HG02938 (cell line): ENCODE results near the gene UGGT2.
"Not testable (repeated sequence)": the region's sequence is repeated elsewhere in the genome, so short reads cannot be mapped to it uniquely, and the experiment has no call there.

Experiments used
- ATAC-seq: cut with Tn5 transposase; IDR thresholded peaks from one replicate; pipeline ENCODE4 v1.9.1; 2021; ENCODE audit warnings: mild to moderate bottlenecking, moderate library complexity; ENCODE audit not compliant: unreplicated experiment

The UGGT2 gene

DNA sequence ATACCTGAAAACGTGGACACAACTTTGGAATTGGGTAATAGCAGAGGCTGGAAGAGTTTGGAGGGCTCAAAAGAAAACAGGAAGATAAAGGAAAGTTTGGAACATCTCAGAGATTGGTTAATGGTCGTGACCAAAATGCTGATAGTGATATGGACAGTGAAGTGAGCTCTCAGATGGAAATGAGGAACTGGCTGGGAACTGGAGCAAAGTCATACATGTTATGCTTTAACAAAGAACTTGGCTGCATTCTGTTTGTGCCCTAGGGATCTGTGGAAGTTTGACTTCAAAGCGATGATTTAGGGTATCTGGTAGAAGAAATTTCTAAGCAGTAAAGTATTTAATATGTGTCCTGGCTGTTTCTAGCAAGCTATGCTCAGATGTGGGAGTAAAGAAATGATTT lies 240.1 kb downstream of the UGGT2 start:
- ATAC-seq = no peak

- no peak for ATAC-seq
Observed at GRCh38 chr13:95809429-95809828, 243.8 kb downstream of the UGGT2 start.

DNA sequence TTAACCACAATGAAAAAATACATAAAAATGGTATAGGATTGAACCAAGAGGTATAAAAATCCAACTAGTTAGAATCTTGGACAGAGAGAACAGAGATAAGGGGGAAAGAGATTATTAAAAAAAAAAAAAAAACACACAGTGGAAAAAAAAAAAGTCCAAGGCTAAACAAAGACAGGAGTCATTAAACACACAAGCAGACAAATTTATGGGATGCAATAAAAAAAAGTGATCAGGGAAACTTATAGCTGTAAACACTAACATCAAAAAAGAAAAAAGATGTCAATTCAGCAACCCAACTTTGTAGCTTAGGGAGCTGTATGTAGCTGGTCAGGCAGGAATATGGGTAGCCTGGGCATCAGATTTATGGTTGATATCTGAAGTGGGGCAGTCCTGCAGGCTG lies 247.3 kb downstream of the UGGT2 start:
- no peak for ATAC-seq

DNA sequence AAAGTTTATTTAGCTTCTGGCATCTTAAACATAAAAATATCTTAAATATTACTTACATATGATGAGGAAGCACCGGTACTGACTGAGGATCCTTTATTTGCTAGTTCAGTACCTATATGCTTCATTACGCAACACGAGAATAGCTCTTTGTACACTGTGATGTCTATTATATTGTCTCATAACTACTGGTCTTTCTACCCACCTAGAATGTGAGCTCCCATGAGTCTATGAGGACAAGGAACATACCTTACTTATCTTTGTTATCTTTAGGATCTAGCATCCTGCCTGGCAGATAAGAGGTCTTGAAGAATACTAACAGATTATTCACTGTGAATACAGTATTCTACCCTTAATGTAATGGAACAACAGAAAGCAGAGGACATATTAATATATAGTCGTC lies 251.4 kb downstream of the UGGT2 start:
- no peak for ATAC-seq

GRCh38 chr13:95800436-95800835 lies 252.8 kb downstream of the UGGT2 start:
- no peak for ATAC-seq

GRCh38 chr13:95797016-95797415 lies 256.2 kb downstream of the UGGT2 start:
- ATAC-seq = no peak

DNA sequence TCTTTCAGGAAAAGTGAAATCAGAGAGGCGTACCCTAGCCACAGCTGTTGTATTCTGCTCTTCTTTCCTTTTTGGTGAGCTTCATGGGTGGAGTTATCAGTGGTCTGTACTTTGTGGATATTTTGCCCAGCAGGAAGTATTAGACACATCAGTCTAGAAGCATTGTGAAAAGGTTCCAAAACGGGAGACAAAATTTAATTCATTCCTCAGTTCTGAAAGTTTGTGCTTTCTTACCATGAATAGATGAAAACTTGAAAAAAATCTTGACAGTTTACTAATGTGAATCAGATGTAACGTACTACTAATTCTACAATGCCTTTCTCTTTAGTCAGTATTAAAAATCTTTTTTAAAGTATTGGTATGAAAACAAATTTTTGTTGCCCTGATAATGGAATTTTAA lies 259.4 kb downstream of the UGGT2 start:
- no peak for ATAC-seq

DNA sequence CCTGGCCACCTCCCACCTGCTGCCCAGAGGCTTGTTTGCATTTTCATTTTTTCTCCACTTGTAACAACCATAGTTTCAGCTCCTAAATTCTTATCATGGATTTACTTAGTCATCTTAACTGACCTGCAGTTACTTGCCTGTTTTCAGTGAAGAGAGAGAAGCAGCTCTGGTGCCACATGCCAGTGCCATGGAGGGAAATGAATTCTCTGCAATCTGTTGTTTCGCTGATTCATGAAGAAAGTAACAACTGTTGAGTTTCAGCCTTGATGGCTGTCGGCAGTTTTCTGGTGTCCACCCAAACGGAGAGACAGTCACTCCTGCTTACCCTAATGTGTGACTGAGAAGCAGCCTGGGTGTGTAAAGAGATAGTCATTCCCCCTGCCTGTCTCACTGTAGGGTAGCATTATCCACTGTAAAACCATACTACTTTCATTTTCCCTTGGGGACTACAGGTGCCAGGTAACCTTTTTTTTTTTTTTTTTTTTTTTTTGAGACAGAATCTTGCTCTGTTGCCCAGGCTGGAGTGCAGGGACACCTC lies 260.1 kb downstream of the UGGT2 start:
- ATAC-seq = no peak

DNA sequence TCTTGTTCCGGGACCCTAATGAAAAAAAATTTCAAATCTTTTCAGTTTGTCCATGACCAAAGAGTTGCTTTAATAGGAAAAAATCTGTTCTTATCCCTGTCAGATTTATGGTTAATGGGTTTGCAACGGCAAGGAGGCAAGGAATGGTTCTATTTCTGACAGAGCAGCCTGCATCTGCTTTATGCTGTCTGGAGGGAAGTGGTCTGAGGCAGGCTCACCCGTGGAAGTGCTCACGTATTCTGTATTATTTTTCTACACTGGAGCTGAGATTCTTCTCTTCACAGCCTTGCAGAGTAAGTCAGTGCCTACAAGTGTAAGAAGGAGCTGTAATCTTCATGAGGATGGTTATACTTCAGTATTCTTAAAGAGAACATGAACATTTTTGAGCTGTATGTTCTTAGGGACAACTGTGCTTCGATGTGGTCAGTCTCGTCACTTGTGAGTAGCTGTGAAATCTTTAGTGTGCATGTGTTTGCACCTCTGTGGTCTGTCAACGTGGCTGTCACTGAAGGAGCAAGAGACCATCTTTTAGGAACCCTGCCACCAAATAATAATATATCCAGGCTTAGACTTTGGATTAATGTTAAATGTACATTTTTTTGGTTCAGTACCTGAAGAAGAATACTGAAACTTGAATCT lies 262.0 kb downstream of the UGGT2 start:
- ATAC-seq = no peak

- not testable (repeated sequence) for ATAC-seq
Observed at GRCh38 chr13:95789315-95789714, 263.9 kb downstream of the UGGT2 start.

- no peak for ATAC-seq
Observed at GRCh38 chr13:95788100-95788463, 265.1 kb downstream of the UGGT2 start.

DNA sequence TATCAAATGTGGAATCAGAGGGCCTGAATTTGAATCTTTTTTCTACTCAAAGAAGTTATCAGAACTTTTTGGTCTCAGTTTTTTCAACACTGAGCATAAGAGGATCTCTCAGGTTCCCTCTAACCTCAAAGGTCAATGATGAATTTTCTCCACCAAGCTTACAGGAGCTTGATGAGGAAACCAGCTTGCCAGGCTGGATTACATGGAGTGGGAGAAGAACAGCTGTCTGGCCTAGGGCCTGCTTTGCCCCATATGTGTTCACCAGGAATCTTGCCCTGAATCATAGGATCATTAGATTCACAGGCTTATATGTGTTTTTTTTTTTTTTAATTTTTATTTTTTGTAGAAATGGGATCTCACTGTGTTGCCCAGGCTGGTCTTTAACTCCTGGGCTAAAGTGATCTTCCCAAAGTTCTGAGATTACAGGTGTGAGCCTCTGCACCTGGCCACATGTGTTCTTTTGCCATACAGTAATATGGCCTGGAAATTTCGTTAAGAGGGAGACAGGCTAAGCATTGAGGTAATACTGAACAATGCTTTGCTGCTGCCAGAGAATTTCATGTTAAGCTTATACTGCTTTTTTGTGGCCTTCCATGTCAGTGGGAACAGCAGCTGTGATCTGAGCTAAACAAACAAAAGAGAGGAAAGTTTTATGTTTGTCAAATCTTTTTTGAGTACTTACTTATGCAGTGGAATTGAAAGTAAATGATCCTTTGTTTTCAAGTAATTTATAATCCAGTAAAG lies 265.7 kb downstream of the UGGT2 start:
- ATAC-seq = no peak

DNA sequence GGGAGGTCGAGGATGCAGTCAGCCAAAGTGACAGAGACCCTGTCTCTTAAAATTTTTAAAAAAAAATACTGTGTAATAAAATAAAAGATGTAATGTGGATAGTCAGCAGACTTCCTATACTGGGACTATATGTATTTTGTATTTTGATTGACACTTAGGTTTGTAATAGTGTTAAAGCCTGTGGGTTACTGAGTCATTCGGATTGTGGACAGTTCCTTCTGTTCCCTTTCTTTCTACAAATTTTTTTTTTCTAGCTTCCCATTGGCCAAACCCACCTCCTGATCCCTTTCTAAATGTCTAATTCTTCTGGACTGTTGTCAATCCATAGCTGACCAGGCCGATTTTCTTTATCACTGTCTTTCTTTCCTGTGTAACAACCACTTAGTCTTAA lies 268.3 kb downstream of the UGGT2 start:
- ATAC-seq = no peak

DNA sequence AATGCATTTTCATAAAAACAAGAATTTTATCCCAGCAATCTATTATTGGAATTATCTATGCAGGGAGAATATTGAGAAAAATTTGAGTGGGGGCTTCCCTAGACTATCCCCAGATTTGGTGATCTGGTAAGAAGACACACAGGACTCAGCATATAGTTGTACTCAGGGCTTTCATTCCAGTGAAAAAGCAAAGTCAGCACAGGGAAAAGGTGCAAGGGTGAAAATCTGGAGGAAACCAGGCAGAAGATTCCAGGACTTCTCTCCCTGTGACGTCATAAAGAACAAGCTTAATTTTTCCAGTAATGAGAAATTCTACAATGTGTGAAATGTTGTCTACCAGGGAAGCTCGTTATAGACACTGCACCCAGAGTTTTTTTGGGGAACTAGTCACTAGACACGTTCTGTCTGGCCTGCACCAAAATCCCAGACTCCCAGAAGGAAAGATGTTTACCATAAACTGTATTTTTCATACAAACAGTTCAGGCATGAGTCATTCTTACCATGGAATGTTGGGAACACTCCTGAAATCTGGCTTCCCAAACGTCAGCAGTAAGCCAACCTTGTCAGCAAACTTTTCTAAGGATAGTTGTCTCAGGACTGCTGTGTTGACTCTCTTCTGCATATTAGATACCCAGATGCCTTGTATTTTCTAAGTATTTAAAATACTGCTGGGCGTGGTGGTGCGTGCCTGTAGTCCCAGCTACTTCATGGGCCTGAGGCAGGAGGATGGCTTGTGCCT lies 268.9 kb downstream of the UGGT2 start:
- ATAC-seq = no peak

GRCh38 chr13:95783747-95784146 lies 269.5 kb downstream of the UGGT2 start:
- ATAC-seq = no peak

GRCh38 chr13:95781940-95782339 lies 271.3 kb downstream of the UGGT2 start:
- not testable (repeated sequence) for ATAC-seq

- no peak for ATAC-seq
Observed at GRCh38 chr13:95781016-95781415, 272.2 kb downstream of the UGGT2 start.

- ATAC-seq = no peak
Observed at GRCh38 chr13:95779522-95779921, 273.7 kb downstream of the UGGT2 start.

DNA sequence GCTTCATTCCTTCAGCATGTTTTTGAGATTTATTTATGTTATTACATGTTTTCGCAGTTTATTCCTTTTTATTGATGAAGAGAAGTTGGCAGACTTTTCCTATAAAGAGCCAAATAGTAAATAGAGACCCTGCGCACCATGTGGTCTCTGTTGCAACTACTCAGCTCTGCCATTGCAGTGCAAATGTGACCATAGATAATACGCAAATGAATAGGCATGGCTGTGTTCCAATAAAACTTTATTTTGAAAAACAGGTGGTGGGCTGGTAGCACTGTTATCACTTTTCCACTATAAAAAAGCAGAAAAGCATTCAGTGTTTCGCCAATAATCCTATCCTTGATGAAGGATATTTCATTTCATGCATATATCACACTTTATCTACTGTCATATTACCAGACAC lies 281.3 kb downstream of the UGGT2 start:
- ATAC-seq = no peak

- ATAC-seq = no peak
Observed at GRCh38 chr13:95763601-95764000, 289.6 kb downstream of the UGGT2 start.

GRCh38 chr13:95762626-95763025 lies 290.6 kb downstream of the UGGT2 start:
- ATAC-seq = not testable (repeated sequence)

GRCh38 chr13:95756072-95756471 lies 297.1 kb downstream of the UGGT2 start:
- no peak for ATAC-seq
